Suprapubic skin (tissue), 4 donors: ENCODE results near the gene OR11A1. TPM values are rescaled to one million over a fixed set of nuclear protein-coding genes. Genes with fewer than 3 reads are reported as not detected.

ENCODE experiments used
- DNase-seq, 2 donors: peaks; one replicate each; pipeline ENCODE4 v3.0.0-alpha.2; 2019; ENCODE audit warnings: low spot score in 2 of 2
- H3K27ac ChIP-seq: fragments of 200-600 bp; sonication (generic); one replicate; pipeline ENCODE4 v1.5.1; 2019
- H3K27me3 ChIP-seq: fragments of 200-600 bp; sonication (generic); one replicate; pipeline ENCODE4 v1.5.1; 2019
- H3K36me3 ChIP-seq: fragments of 200-600 bp; sonication (generic); one replicate; pipeline ENCODE4 v1.5.1; 2019
- H3K4me1 ChIP-seq: fragments of 200-600 bp; sonication (generic); one replicate; pipeline ENCODE4 v1.5.1; 2019
- H3K4me3 ChIP-seq: fragments of 200-600 bp; sonication (generic); one replicate; pipeline ENCODE4 v1.5.1; 2019; ENCODE audit warnings: mild to moderate bottlenecking
- H3K9me3 ChIP-seq: fragments of 200-600 bp; sonication (generic); one replicate; pipeline ENCODE4 v1.5.1; 2019
- CTCF ChIP-seq, 2 donors: fragments of 200-600 bp in 1 of 2; fragments of 450-650 bp in 1 of 2; sonication (generic) in 1 of 2; IDR thresholded peaks; one replicate each; pipeline ENCODE4 v1.5.1; 2016 to 2019; ENCODE audit warnings: antibody characterized with exemption in 2 of 2, mild to moderate bottlenecking in 1 of 2, moderate library complexity in 1 of 2
- EP300 ChIP-seq: sonication (generic); formaldehyde crosslinking; IDR thresholded peaks from one replicate; pipeline ENCODE4 v1.6.1; 2017; ENCODE audit warnings: antibody characterized with exemption
- POLR2A ChIP-seq, 2 donors: fragments of 450-650 bp; IDR thresholded peaks; one replicate each; pipeline ENCODE4 v1.6.1; 2017; ENCODE audit warnings: antibody characterized with exemption in 2 of 2, mild to moderate bottlenecking in 2 of 2, moderate library complexity in 2 of 2
- POLR2AphosphoS5 ChIP-seq, 3 donors: sonication (generic); formaldehyde crosslinking; IDR thresholded peaks; one replicate each; pipeline ENCODE4 v1.6.1; 2017; ENCODE audit warnings: antibody characterized with exemption in 3 of 3
- WGBS: methylation state at CpG from one replicate; pipeline ENCODE4 v1.1.5; 2018; 5-methylcytosine and 5-hydroxymethylcytosine counted together
- total RNA-seq, 4 donors: library from RNA; depleted of rRNA; stranded (reverse); fragments of >200 nt; gene quantifications; one replicate each; pipeline ENCODE4 v1.1.0, GENCODE V29; 2016

The OR11A1 gene
- total RNA-seq, 4 donors from 2014 or later, result not detected

- no peaks in the 10 kb centered on the region for H3K36me3 ChIP-seq
- no peak for TF ChIP-seq EP300
- no peak for DNase-seq
- H3K27me3 ChIP-seq, result no peaks in the 10 kb centered on the region
- H3K9me3 ChIP-seq, result no peaks in the 10 kb centered on the region
- no peaks in the 10 kb centered on the region for H3K4me1 ChIP-seq
- H3K27ac ChIP-seq, result no peak overlapping the region
- whole genome bisulfite sequencing, result 75% methylated on average over 4 of the region's 4 CpGs
- H3K4me3 ChIP-seq, result no peak overlapping the region
These were observed 68.3 kb downstream of the OR11A1 start for GRCh38 chr6:29388533-29388932.

- TF ChIP-seq CTCF (IDR thresholded peaks at IDR 0.05) (no peak), POLR2AphosphoS5 (IDR thresholded peaks at IDR 0.05) (no peak), POLR2A (IDR thresholded peaks at IDR 0.05) (no peak), EP300 (no peak)
- no peak overlapping the region for H3K4me3 ChIP-seq
- DNase-seq, result no peak
These were observed 80.9 kb downstream of the OR11A1 start for GRCh38 chr6:29376003-29376402.

More at GRCh38 chr6:29376003-29376402, 80.9 kb downstream of the OR11A1 start:
- Histone ChIP-seq H3K36me3 (no peaks in the 10 kb centered on the region), H3K27ac (no peak overlapping the region), H3K4me1 (no peaks in the 10 kb centered on the region), H3K27me3 (no peaks in the 10 kb centered on the region), H3K9me3 (no peaks in the 10 kb centered on the region)

Other genes with a start within 250 kb of the OR11A1 start
- gene OR14J1, start 155.4 kb downstream of the OR11A1 start, total RNA-seq, result not detected
- not detected for gene OR5V1, start 88.2 kb downstream of the OR11A1 start, total RNA-seq
- gene OR12D3, start 81.8 kb downstream of the OR11A1 start, total RNA-seq, result not detected
- gene OR12D2, start 61.4 kb downstream of the OR11A1 start, total RNA-seq, result not detected
- not detected for gene OR12D1, start 42.1 kb downstream of the OR11A1 start, total RNA-seq
- not detected for gene OR10C1, start 17.8 kb downstream of the OR11A1 start, total RNA-seq
- gene OR2H1, start 84 bp upstream of the OR11A1 start, total RNA-seq, result not detected
- gene MAS1L, start 30.9 kb upstream of the OR11A1 start, total RNA-seq, result not detected
- gene UBD, start 102.7 kb upstream of the OR11A1 start, total RNA-seq, result not detected
- gene OR2H2, start 128.1 kb upstream of the OR11A1 start, total RNA-seq, result not detected
- 10 to 100 TPM; 16.4 to 78.1 (median 31.1) TPM for gene GABBR1, start 176.1 kb upstream of the OR11A1 start, total RNA-seq
- gene MOG, start 200.0 kb upstream of the OR11A1 start, total RNA-seq, result not detected
- under 1 TPM in 1 of 4 donors, not detected in 3; 0.76 TPM for gene ZFP57, start 224.1 kb upstream of the OR11A1 start, total RNA-seq